Measurements from ENCODE around the gene CACTIN.
"Not testable (repeated sequence)": the region's sequence is repeated elsewhere in the genome, so short reads cannot be mapped to it uniquely, and the experiment has no call there.

The CACTIN gene

GRCh38 chr19:3645726-3646125 lies 19.1 kb upstream of the CACTIN start:
- no peak for DNase-seq

- no peak for DNase-seq
Measured at GRCh38 chr19:3645067-3645396, 18.4 kb upstream of the CACTIN start.

DNA sequence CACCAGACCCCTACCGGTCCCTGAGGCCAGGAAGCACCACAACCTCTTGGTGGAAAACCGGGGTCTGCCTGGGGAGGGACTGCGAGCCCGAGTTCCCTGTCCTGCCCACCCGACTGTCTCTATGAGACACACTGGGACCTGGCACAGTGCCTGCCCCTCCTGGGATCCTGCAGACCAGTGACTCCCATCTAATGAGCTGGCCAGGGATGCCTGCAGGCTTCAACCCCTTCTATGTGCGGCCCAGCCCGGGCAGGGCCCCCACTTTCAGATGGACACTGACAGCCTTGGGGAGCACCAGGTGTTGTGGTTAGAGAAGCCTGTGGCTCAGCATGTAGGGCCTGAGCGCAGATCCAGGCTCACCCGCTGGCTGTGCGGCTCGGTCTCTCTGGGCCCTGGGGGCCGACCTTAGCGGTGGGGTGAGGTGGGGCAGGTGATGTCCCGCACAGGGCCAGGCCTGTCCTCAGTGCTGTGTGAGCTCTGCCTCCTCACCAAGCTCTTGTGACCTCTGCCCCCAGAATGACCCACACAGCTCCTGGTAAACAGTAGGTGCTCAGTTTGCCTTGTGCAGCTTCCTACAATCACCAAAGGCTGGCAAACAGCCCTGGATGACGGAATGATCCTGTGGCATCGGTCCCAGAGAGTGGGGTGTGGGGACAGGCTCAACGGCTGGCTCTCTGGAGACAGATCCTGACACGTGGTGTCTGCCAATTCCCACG lies 17.9 kb upstream of the CACTIN start:
- no peak for DNase-seq

DNA sequence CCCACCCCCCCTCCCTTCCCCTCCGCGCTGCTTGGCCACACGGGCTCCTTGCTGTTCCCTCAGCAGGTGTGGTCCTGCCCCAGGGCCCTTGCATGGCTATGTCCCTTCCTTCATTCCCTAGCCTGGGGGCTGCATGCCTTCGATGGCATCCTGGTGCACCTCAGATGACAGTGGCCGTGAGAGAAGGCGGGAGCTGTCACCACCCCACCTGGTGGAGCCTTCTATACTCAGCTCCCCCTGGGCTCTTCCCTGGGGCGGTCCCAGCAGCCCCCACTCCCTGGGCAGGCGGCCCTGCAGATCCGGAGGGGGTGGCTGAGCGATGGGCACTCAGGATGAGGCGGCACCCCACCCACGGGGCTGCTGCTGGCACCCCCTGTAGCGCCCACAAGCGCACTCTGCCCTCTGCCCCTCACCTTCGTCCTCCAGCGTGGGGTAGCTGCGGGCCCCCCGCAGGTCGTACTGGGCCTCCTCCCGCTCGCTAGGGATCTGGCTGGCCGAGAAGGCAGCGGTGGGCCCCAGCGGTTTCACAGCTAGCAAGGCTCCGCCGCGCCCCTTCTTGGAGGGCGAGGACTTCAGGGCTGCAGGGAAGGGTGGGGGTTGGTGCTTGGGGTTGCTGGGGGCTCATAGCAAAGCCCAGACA lies 17.2 kb upstream of the CACTIN start:
- no peak for DNase-seq

DNA sequence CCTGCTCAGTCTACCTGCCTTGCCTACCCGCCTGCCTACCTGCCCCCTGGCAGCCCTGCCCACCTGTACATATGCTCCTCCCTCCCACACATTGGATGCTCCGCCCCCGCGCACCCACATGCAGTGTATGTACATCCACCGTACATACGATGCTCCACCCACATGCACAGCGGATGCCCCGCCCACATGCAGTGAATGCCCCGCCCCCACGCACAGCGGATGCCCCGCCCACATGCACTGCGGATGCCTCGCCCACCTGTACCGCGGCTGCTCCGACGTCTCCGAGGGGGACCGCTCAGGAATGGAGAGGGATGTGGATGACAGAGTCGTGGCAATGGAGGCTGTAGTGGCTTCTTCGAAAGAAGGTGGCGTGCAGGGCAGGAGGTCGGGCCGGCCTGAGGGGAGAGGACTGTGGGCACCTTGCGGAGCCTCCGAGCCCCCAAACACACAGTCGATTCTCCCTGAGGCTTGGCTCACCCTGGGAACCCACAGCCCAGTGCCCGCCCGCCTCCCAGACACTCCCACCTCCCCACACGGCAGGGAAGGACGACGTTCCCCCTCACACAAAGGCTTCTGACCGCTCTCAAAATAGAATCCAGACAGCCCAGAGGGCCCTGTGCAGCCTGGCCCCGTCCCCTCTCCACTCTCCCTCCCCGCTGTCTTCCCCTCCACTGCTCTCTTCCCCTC lies 16.5 kb upstream of the CACTIN start:
- DNase-seq, result no peak

- DNase-seq, result no peak
Measured at GRCh38 chr19:3642296-3642695, 15.7 kb upstream of the CACTIN start.

GRCh38 chr19:3641515-3642269 lies 15.1 kb upstream of the CACTIN start:
- no peak for DNase-seq

- DNase-seq, result no peak
Measured at GRCh38 chr19:3639479-3639878, 12.9 kb upstream of the CACTIN start.

DNA sequence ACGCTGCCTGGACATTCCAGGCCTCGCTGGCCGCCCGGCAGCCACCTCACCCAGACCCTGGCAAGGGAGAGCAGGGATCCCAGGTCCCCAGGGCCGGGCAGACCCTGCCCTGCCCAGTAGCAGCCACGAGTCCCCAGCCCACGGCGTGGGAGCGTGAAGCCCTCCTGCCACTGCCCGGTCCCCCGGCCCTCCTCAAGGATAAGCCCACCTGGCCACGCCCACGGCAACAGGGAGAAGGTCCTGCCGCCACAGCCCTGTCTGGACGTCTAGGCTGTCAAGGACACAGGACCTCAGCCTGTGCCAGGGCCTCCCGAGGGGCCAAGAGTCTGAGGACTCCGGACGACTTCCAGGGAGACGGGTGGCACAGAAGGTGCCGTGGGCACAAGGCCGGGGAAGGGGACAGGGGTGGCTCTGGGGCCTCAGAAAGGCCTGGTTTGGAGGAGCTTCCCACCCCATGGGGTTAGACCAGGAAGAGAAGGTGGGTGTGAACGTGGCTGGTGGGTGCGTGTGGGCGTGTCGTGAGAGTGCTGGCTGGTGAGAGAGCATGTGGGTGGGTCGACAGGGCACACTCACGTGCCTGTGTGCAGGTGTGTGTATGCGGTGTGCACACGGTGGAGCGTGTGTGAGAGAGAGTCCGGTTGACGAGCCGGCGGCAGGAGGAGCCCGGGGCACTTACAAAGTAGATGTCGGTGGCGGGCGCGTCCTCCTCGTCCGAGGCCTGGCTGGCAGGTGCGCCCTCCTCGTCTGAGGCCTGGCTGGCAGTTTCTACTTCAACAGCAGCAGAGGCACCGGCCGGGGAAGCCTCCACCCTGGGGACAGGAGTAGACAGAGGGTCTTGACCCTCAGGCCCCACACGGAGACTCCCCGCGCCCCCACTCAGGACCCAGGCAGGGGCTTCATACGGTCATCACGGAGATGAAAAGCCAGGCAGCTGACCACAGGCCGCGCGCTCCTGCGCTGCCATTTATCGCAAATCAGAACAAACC lies 11.9 kb upstream of the CACTIN start:
- DNase-seq, result no peak

DNA sequence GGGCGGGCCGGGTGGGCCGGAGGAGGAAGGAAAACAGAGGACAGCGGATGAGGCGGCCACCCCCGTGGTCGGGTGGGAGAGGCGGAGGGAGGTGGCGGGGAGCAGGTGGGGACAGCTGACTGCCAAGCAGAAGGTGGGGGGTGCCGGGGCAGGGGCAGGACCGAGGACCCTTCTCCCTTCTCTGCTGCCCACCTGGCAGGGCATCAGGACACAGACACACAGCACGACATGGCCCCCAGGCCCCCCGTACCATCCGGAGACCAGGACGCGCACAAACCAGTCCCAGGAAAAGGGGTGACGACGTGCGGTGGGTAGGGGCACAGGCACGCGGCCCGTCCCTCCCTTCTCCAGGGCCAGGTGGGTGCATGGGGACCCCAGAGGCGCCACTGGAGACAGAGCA lies 11.0 kb upstream of the CACTIN start:
- no peak for DNase-seq

DNA sequence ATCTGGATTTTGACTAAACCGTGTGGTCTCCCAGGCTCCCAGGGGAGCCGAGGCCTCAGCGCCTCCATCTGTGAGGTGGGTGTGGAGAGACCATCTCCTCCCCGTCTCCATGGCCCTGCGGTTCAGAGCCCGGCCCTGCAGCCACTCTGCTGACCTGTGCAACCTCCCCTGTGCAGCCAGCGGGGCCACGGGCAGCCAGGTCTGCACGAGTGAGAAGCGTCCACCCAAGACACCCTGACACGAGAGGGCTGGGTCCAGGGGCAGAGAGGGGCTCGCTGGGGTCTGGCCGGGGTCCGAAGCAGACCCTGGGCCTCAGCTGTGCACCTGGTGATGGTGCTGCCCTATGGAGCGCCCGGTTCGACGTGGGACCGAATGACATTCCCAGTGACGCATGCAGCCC lies 10.4 kb upstream of the CACTIN start:
- DNase-seq, result no peak

DNA sequence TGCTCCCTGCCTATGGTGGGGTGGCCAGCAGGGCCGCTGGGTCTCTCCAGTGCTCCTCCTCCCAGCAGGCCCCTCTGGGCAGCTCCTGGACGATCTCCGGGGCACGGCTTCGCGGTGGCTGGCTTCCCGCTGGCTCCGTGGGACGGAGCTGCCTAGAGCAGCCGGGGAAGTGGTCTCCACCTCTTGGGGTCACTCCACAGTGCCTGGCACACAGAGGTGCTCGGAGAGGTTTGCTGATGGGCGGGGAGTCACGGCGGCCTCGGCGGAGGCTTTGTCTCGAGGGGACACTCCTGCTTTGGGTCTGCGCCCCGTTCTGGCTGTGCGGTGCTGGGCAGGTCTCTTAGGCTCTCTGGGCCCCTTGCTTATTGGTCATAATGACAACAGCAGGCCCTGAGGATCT lies 9.9 kb upstream of the CACTIN start:
- no peak for DNase-seq

DNA sequence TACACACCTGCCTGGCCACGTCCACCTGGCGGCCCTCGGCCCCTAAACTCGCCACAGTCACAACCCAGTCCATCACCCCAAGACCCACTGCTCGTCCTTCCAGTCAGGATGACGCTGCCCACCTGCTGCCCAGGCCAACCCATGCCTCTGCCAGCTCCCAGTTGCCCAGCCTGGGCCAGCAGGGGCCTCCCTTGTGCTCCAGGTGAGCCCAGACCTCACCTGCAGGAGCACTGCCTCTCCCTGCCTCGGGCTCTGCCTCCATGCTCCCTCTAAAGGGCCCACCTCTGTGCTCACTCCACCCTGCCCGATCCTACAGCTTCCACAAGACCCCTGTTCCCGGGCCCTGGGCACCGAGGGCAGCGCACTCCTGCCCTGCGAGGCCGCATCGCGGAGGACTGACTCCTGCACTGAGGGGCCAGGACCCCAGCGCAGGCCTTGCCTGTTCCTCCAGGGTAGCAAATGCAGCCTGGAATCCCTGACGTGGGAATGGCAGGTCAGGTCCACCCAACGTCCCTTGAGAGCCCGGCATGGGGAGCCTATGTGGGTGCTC lies 8.0 kb upstream of the CACTIN start:
- no peak for DNase-seq

GRCh38 chr19:3633559-3633988 lies 7.0 kb upstream of the CACTIN start:
- DNase-seq, result no peak

DNA sequence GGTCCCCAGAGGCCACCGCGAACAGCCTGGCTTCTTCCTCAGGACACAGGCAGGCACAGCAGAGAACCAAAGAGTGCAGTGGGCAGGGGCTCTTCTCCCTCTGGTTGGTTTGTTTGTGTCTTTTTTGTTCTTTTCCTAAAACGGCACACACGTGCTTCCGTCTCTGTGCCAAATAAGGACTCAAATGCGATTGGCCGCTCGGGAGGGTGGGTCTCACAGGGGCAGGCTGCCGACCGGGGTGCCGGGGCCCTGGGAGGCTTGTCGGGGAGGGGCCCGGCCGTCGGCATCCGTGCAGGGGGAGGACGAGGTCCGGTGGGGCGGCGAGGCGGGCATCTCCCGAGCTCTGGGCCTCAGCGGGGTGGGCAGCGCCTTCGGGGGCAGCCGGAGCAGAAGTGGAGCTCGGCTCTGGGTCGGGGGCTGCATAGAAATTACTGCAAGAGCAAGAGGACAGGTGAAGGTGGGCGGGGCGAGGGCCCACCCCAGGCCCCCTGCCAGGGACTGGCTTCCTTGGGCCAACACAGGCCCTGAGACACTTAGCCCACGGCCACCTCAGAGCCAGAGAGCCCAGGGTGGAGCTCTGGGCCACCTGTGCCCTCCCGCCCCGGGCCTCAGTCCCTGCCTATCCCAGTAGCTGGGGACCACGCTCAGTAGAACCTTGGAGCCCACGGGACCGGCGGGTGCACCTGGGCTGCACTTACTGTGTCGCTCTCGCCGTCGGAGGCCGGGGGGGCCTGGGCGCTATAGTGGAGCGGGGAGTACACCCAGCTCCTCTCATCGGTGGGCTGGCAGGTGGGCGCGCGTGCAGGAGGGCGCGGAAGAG lies 6.4 kb upstream of the CACTIN start:
- DNase-seq, result no peak

DNA sequence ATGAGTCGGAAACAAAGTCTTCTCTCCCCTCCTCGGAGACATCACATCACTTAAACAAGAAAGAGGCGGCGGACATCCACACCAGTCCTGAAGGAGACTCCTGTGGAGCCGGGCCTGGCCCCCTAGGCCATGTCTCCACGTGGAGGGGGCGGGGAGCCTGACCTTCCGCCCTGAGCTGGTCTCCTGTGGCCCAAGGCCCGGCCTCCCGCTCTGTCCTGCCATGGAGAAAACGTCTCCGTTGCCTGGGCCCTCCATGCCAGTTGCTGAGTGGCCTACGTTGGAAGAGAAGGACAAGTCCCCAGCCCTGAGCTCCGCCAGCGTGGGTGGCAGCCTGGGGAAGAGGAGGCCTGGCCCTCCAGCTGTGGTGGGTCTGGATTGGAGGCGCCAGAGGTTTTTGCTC lies 5.5 kb upstream of the CACTIN start:
- DNase-seq, result no peak

- no peak for DNase-seq
Measured at GRCh38 chr19:3631053-3631861, 4.7 kb upstream of the CACTIN start.

- DNase-seq, result not testable (repeated sequence)
Measured at GRCh38 chr19:3628766-3629165, 2.2 kb upstream of the CACTIN start.

DNA sequence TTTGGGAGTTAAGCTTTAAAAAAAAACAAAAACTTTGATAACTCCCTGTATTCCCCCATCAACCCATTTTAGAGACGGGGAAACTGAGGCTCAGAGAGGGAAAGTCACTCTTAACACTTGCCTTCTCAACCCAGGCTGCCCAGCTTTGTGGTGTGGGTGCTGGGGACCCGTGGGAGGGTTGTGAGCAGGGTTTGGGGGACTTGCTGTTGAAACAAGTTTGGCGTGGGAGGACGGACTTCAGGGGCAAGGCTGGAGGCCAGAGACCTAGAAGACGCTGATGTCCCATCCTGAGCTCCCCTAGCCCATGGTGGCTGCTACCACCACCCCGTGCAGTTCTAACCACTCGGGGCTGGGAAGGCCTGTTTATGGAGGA lies 747 bp upstream of the CACTIN start:
- no peak for DNase-seq

GRCh38 chr19:3625996-3626472 lies 556 bp downstream of the CACTIN start:
- DNase-seq, result no peak

All from kidney glomerular epithelial cell (primary cell).